B cell (primary cell): ENCODE results near the gene BLACAT1. TPM values are rescaled to one million over a fixed set of nuclear protein-coding genes. Genes with fewer than 3 reads are reported as not detected.

Source experiments
- ATAC-seq: fragments of 200-7000 bp; cut with Tn5 transposase; one replicate; pipeline ENCODE4 v1.10.0; 2021; ENCODE audit warnings: low read depth, mild to moderate bottlenecking, moderate number of reproducible peaks, moderate library complexity
- CTCF ChIA-PET: fragments of 350-600 bp; sonication (Branson Sonifier 250); formaldehyde crosslinking; loops from one replicate; lab custom pipeline; 2021; ENCODE audit warnings: antibody characterized with exemption, inconsistent platforms; lab: Charles Lee
- POLR2A ChIA-PET: fragments of 350-600 bp; sonication (Branson Sonifier 250); formaldehyde crosslinking; loops from one replicate; lab custom pipeline; 2021; ENCODE audit warnings: antibody characterized with exemption; lab: Charles Lee
- DNase-seq: peaks from one replicate; pipeline ENCODE4 v3.0.0; 2013
- H2AFZ ChIP-seq: 2 replicates; pipeline ENCODE4 v1.6.1; 2012; ENCODE audit warnings: mild to moderate bottlenecking, low read depth, low read length; ENCODE audit not compliant: insufficient read depth, poor library complexity, severe bottlenecking
- H3K27ac ChIP-seq, 2 donors: 1 replicate in 1 of 2; 2 replicates in 1 of 2; pipeline ENCODE4 v1.5.1; 2012 to 2013; ENCODE audit warnings: low read length in 2 of 2, mild to moderate bottlenecking in 2 of 2, moderate library complexity in 1 of 2
- H3K27me3 ChIP-seq, 4 experiments: fragments of 200-600 bp in 1 of 4; sonication (generic) in 1 of 4; replicated peaks in 1 of 4; 1 replicate in 2 of 4; 2 replicates in 2 of 4; pipeline versions ENCODE4 v1.6.1 to v1.7.0; 2013 to 2016; ENCODE audit warnings: low read length in 3 of 4, mild to moderate bottlenecking in 2 of 4, mixed read lengths in 1 of 4, moderate library complexity in 1 of 4; ENCODE audit not compliant: insufficient read depth in 4 of 4, control insufficient read depth in 3 of 4; ENCODE audit errors: control extremely low read depth in 1 of 4
- H3K36me3 ChIP-seq, 2 experiments: replicated peaks in 1 of 2; 1 replicate in 1 of 2; 2 replicates in 1 of 2; pipeline versions ENCODE4 v1.6.1 to v1.7.1; 2013; ENCODE audit warnings: low read length in 1 of 2; ENCODE audit not compliant: insufficient read depth in 2 of 2, control insufficient read depth in 1 of 2; ENCODE audit errors: control extremely low read depth in 1 of 2, extremely low read depth in 1 of 2
- H3K4me1 ChIP-seq, 2 donors: fragments of 200-600 bp in 1 of 2; sonication (generic) in 1 of 2; 1 replicate in 1 of 2; 2 replicates in 1 of 2; pipeline versions ENCODE4 v1.5.1 to v1.6.1; 2013 to 2017; ENCODE audit warnings: low read length in 2 of 2; ENCODE audit not compliant: control insufficient read depth in 2 of 2, insufficient read depth in 2 of 2
- H3K4me2 ChIP-seq: replicated peaks from 2 replicates; pipeline ENCODE3; 2012; ENCODE audit warnings: mild to moderate bottlenecking, low read depth, low read length; ENCODE audit not compliant: poor library complexity, severe bottlenecking
- H3K4me3 ChIP-seq, 5 experiments: fragments of 200-600 bp in 1 of 5; sonication (generic) in 1 of 5; 1 replicate in 3 of 5; 2 replicates in 2 of 5; pipeline versions ENCODE4 v1.5.1 to v1.7.0; 2011 to 2016; ENCODE audit warnings: low read length in 4 of 5, mild to moderate bottlenecking in 4 of 5, low read depth in 2 of 5, control low read depth in 1 of 5, moderate library complexity in 1 of 5; ENCODE audit not compliant: insufficient read depth in 1 of 5; ENCODE audit errors: control extremely low read depth in 1 of 5, extremely low read depth in 1 of 5
- H3K79me2 ChIP-seq: fragments of 200-600 bp; sonication (generic); one replicate; pipeline ENCODE4 v1.6.0; 2016; ENCODE audit warnings: low read length; ENCODE audit not compliant: control insufficient read depth, insufficient read depth
- H3K9ac ChIP-seq: fragments of 200-600 bp; sonication (generic); 2 replicates; pipeline ENCODE4 v1.6.1; 2017; ENCODE audit warnings: mild to moderate bottlenecking, low read length, moderate library complexity
- H3K9me3 ChIP-seq, 3 donors: one replicate each; pipeline versions ENCODE4 v1.6.1 to v1.7.1; 2013; ENCODE audit warnings: low read length in 2 of 3; ENCODE audit not compliant: control insufficient read depth in 2 of 3, insufficient read depth in 1 of 3; ENCODE audit errors: control extremely low read depth in 1 of 3
- H4K20me1 ChIP-seq: 2 replicates; pipeline ENCODE4 v1.6.0; 2012; ENCODE audit warnings: mild to moderate bottlenecking, low read length; ENCODE audit not compliant: insufficient read depth, control insufficient read depth, poor library complexity, severe bottlenecking
- H3K27ac Mint-ChIP-seq: one replicate; pipeline ENCODE4 v1.8.0; 2021; ENCODE audit warnings: mixed read lengths
- H3K27me3 Mint-ChIP-seq: one replicate; pipeline ENCODE4 v1.8.0; 2021; ENCODE audit warnings: mixed read lengths
- H3K4me1 Mint-ChIP-seq: one replicate; pipeline ENCODE4 v1.8.0; 2021; ENCODE audit warnings: mixed read lengths
- H3K4me3 Mint-ChIP-seq: one replicate; pipeline ENCODE4 v1.8.0; 2021; ENCODE audit warnings: mixed read lengths
- H3K9me3 Mint-ChIP-seq: one replicate; pipeline ENCODE4 v1.8.0; 2022; ENCODE audit warnings: mixed read lengths; ENCODE audit not compliant: insufficient read depth
- EZH2 ChIP-seq: IDR thresholded peaks from 2 replicates; pipeline ENCODE4 v1.6.1; 2012; ENCODE audit warnings: borderline replicate concordance, low read depth, mild to moderate bottlenecking, moderate library complexity, low read length; ENCODE audit not compliant: insufficient read depth, poor library complexity, severe bottlenecking
- WGBS: methylation state at CpG from one replicate; pipeline ENCODE4 v1.1.5; 2013; ENCODE audit warnings: missing lambda C conversion rate; ENCODE audit not compliant: insufficient coverage; 5-methylcytosine and 5-hydroxymethylcytosine counted together
- intact Hi-C: fragments of 100-400 bp; cut with micrococcal nuclease; formaldehyde crosslinking; loops from one replicate; pipeline ENCODE4 v1.10.0; 2022
- polyA plus RNA-seq: library from polyadenylated mRNA; depleted of rRNA; stranded (reverse); fragments of >200 nt; gene quantifications from 2 replicates; pipeline ENCODE4 v1.2.3, GENCODE V29; 2012
- total RNA-seq, 2 donors: library from RNA; stranded (reverse); fragments of 120-200 nt in 1 of 2; gene quantifications; 1 replicate in 1 of 2; 2 replicates in 1 of 2; pipeline versions ENCODE4 v1.2.3 to v1.2.4, GENCODE V29; 2013 to 2022
- TF ChIP-seq, protein P1 (sequence below): fragments of 200-600 bp; IDR thresholded peaks from one replicate; pipeline ENCODE4 v1.8.0; 2022; ENCODE audit warnings: antibody characterized with exemption, mild to moderate bottlenecking

The BLACAT1 gene
- total and polyA plus RNA-seq, 2 donors (not counting 1 experiment from before 2014, with no cell fraction given) = 0.03 TPM; not detected in 1

DNA sequence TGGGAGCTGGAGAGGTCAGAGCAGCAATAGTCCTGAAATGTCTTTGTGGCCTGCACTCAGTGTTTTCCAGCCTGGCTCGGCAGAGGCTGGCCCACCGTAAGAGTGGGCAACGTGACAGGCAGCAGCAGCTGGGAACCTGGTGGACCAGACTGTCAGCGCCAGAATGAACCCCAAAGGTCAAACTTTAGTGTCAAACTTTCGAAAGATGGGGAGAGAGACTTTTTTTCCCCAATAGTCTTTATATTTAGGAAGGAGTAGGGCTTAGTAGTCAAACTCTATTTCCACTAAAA is 10.3 kb downstream of the BLACAT1 start:
- H3K4me2 ChIP-seq = no peak overlapping the region

DNA sequence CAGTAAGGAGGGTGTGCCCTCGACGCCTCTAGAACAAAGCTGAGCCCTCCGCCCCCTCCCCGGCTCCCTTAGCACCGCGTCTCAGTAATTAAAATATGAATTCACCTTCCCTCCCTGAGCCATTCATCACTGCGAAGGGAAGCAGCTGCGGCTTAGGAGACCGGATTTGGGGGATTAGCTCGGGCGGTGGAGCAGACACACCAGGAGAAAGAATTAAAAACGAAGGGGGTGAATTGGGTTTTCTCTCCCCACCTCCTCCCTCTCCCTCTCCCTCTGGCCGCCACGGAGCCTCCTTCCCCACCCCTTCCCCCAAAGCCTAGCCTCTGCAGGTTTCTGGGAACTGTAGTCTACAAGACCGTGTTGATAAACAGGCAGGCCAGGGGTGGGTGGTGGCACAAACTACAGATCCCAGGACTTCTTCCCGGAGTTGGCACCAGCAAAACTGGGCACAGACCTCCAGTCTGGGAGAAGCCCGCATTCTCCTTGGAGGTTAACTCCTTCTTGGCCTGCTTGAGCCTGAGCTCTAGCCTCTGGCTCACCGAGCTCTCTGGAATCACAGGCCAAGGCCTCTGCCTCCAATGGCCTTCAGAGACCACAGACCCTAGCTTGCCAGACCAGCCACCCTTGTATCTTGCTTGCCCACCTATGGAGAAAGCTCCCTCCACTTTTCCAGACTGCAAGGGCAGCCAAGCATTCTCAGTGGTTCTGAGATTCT is 10.8 kb downstream of the BLACAT1 start:
- H3K9ac ChIP-seq = no peak overlapping the region
- H4K20me1 ChIP-seq = no peaks in the 10 kb centered on the region
- no peaks in the 10 kb centered on the region for H3K9me3 Mint-ChIP-seq
- H3K4me1 ChIP-seq = peaks cover 39 to 45% of the 10 kb centered on the region in 2 donors
- H3K9me3 ChIP-seq = peaks cover 0 to 9% (median 0%) of the 10 kb centered on the region in 3 donors
- H3K27ac ChIP-seq = no peak overlapping the region
- ChIA-PET CTCF (interaction anchor here (0.7 to 17.1 kb wide), 4 partner anchors 42 to 1576 kb away, joined by 3 to 134 read pairs (median 3); partner anchors contain the start of gene TMCC2), POLR2A (interaction anchor here (0.6 kb wide), 1 partner anchor 134 kb away, joined by 7 read pairs; no protein-coding TSS in a partner anchor)
- WGBS = 36% methylated on average over 10 of the region's 18 CpGs
- H2AFZ ChIP-seq = no peak overlapping the region
- no peak overlapping the region for H3K4me3 ChIP-seq
- H3K27me3 Mint-ChIP-seq = peaks cover 9% of the 10 kb centered on the region
- no peaks in the 10 kb centered on the region for H3K36me3 ChIP-seq
- no peak overlapping the region for H3K27ac Mint-ChIP-seq
- no peak for ATAC-seq
- peaks cover 35% of the 10 kb centered on the region for H3K4me1 Mint-ChIP-seq
- H3K4me2 ChIP-seq = peak overlapping the region; percentile 34
- intact Hi-C loops = no loop called here
- DNase-seq = no peak
- TF ChIP-seq, protein P1, sequence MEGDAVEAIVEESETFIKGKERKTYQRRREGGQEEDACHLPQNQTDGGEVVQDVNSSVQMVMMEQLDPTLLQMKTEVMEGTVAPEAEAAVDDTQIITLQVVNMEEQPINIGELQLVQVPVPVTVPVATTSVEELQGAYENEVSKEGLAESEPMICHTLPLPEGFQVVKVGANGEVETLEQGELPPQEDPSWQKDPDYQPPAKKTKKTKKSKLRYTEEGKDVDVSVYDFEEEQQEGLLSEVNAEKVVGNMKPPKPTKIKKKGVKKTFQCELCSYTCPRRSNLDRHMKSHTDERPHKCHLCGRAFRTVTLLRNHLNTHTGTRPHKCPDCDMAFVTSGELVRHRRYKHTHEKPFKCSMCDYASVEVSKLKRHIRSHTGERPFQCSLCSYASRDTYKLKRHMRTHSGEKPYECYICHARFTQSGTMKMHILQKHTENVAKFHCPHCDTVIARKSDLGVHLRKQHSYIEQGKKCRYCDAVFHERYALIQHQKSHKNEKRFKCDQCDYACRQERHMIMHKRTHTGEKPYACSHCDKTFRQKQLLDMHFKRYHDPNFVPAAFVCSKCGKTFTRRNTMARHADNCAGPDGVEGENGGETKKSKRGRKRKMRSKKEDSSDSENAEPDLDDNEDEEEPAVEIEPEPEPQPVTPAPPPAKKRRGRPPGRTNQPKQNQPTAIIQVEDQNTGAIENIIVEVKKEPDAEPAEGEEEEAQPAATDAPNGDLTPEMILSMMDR = no peak
- no peak for TF ChIP-seq EZH2
- no peak overlapping the region for H3K4me3 Mint-ChIP-seq
- no peaks in the 10 kb centered on the region for H3K79me2 ChIP-seq
- H3K27me3 ChIP-seq = peaks cover 0 to 27% (median 2%) of the 10 kb centered on the region in 4 experiments

More for the DNA sequence above, 10.3 kb downstream of the BLACAT1 start:
- ChIA-PET POLR2A (no interaction called here), CTCF (interaction anchor here (17.1 kb wide), 1 partner anchor 41 kb away, joined by 134 read pairs; no protein-coding TSS in a partner anchor)
- TF ChIP-seq, protein P1 = no peak
- TF ChIP-seq EZH2 = no peak
- no peak for ATAC-seq
- H3K27me3 ChIP-seq = peaks cover 0 to 30% (median 2%) of the 10 kb centered on the region in 4 experiments
- Mint-ChIP-seq H3K4me1 (peaks cover 31% of the 10 kb centered on the region), H3K27me3 (peaks cover 9% of the 10 kb centered on the region), H3K9me3 (no peaks in the 10 kb centered on the region), H3K4me3 (no peak overlapping the region), H3K27ac (no peak overlapping the region)
- H2AFZ ChIP-seq = no peak overlapping the region
- H3K36me3 ChIP-seq = no peaks in the 10 kb centered on the region
- DNase-seq = no peak
- peaks cover 0 to 9% (median 0%) of the 10 kb centered on the region in 3 donors for H3K9me3 ChIP-seq
- no peak overlapping the region for H3K4me3 ChIP-seq
- no peaks in the 10 kb centered on the region for H3K79me2 ChIP-seq
- peaks cover 34 to 40% of the 10 kb centered on the region in 2 donors for H3K4me1 ChIP-seq
- intact Hi-C loops = no loop called here
- 97% methylated on average over 3 of the region's 5 CpGs for WGBS
- H4K20me1 ChIP-seq = no peaks in the 10 kb centered on the region
- H3K27ac ChIP-seq = no peak overlapping the region
- H3K9ac ChIP-seq = no peak overlapping the region
